Measurements from ENCODE around the gene MSRB1. TPM values are rescaled to one million over a fixed set of nuclear protein-coding genes. Genes with fewer than 3 reads are reported as not detected.
A peak's percentile ranks its signal among the peaks of the same experiment; 100 is the strongest.

The MSRB1 gene
- total RNA-seq, 1 experiment from 2014 or later = 26.4 TPM

GRCh38 chr16:1971796-1972489, 28.9 kb upstream of the MSRB1 start, which contains the start of gene TBL3 (continued):
- TF ChIP-seq, protein P1, sequence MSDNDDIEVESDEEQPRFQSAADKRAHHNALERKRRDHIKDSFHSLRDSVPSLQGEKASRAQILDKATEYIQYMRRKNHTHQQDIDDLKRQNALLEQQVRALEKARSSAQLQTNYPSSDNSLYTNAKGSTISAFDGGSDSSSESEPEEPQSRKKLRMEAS (CRISPR knock-in tag; IDR thresholded peaks at IDR 0.05) = peak; percentile 93
- TF ChIP-seq CBFB (CRISPR knock-in tag; IDR thresholded peaks at IDR 0.05; ENCODE audit: low read depth) (peak; percentile 99), TEAD1 (CRISPR knock-in tag; IDR thresholded peaks at IDR 0.05) (peak; percentile 93), IRF2 (CRISPR knock-in tag; IDR thresholded peaks at IDR 0.05; ENCODE audit: borderline replicate concordance, low read depth) (no peak), HMGA2 (CRISPR knock-in tag; IDR thresholded peaks at IDR 0.05) (no peak), CDX4 (CRISPR knock-in tag; IDR thresholded peaks at IDR 0.05; ENCODE audit: borderline replicate concordance) (no peak), FOXK1 (CRISPR knock-in tag; IDR thresholded peaks at IDR 0.05) (peak; percentile 99), ELF4 (CRISPR knock-in tag; IDR thresholded peaks at IDR 0.05; ENCODE audit: low read depth) (no peak), ZNF121 (CRISPR knock-in tag; IDR thresholded peaks at IDR 0.05) (no peak), ZNF317 (CRISPR knock-in tag; IDR thresholded peaks at IDR 0.05; ENCODE audit: borderline replicate concordance, low read depth) (no peak), RORB (CRISPR knock-in tag; IDR thresholded peaks at IDR 0.05) (no peak), GTF2I (CRISPR knock-in tag; conservative IDR thresholded peaks at IDR 0.05) (no peak), FOXP4 (CRISPR knock-in tag; IDR thresholded peaks at IDR 0.05) (peak; percentile 90; the same call in 1 of the 2 replicates), CREM (CRISPR knock-in tag; IDR thresholded peaks at IDR 0.05) (peak; percentile 100), ZNF425 (CRISPR knock-in tag; conservative IDR thresholded peaks at IDR 0.05) (no peak), ZNF396 (CRISPR knock-in tag; IDR thresholded peaks at IDR 0.05; ENCODE audit: borderline replicate concordance) (no peak), SMAD4 (CRISPR knock-in tag; IDR thresholded peaks at IDR 0.05) (peak; percentile 75; the same call in 1 of the 2 replicates), USF1 (CRISPR knock-in tag; IDR thresholded peaks at IDR 0.05) (0 out of 2 replicates have a peak, but pooled peaks have one; percentile 50), ZNF232 (CRISPR knock-in tag; IDR thresholded peaks at IDR 0.05) (peak; percentile 90), JUN (CRISPR knock-in tag; IDR thresholded peaks at IDR 0.05) (no peak), ZNF671 (CRISPR knock-in tag; IDR thresholded peaks at IDR 0.05) (no peak), NFE2L1 (CRISPR knock-in tag; IDR thresholded peaks at IDR 0.05) (peak; percentile 34; the same call in 1 of the 2 replicates), ZNF512 (CRISPR knock-in tag; IDR thresholded peaks at IDR 0.05; ENCODE audit: borderline replicate concordance) (no peak), ZMAT4 (CRISPR knock-in tag; IDR thresholded peaks at IDR 0.05) (no peak)
- TF ChIP-seq, protein P2, sequence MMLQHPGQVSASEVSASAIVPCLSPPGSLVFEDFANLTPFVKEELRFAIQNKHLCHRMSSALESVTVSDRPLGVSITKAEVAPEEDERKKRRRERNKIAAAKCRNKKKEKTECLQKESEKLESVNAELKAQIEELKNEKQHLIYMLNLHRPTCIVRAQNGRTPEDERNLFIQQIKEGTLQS (CRISPR knock-in tag; conservative IDR thresholded peaks at IDR 0.05) = no peak
- TF ChIP-seq, protein P3, sequence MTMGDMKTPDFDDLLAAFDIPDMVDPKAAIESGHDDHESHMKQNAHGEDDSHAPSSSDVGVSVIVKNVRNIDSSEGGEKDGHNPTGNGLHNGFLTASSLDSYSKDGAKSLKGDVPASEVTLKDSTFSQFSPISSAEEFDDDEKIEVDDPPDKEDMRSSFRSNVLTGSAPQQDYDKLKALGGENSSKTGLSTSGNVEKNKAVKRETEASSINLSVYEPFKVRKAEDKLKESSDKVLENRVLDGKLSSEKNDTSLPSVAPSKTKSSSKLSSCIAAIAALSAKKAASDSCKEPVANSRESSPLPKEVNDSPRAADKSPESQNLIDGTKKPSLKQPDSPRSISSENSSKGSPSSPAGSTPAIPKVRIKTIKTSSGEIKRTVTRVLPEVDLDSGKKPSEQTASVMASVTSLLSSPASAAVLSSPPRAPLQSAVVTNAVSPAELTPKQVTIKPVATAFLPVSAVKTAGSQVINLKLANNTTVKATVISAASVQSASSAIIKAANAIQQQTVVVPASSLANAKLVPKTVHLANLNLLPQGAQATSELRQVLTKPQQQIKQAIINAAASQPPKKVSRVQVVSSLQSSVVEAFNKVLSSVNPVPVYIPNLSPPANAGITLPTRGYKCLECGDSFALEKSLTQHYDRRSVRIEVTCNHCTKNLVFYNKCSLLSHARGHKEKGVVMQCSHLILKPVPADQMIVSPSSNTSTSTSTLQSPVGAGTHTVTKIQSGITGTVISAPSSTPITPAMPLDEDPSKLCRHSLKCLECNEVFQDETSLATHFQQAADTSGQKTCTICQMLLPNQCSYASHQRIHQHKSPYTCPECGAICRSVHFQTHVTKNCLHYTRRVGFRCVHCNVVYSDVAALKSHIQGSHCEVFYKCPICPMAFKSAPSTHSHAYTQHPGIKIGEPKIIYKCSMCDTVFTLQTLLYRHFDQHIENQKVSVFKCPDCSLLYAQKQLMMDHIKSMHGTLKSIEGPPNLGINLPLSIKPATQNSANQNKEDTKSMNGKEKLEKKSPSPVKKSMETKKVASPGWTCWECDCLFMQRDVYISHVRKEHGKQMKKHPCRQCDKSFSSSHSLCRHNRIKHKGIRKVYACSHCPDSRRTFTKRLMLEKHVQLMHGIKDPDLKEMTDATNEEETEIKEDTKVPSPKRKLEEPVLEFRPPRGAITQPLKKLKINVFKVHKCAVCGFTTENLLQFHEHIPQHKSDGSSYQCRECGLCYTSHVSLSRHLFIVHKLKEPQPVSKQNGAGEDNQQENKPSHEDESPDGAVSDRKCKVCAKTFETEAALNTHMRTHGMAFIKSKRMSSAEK (CRISPR knock-in tag; IDR thresholded peaks at IDR 0.05; ENCODE audit: borderline replicate concordance) = no peak

Data from WTC11 (cell line).